ENCODE data around the gene TMEM200B. TPM values are rescaled to one million over a fixed set of nuclear protein-coding genes. Genes with fewer than 3 reads are reported as not detected.

TMEM200B gene
- total and polyA plus RNA-seq, 2 experiments from 2014 or later: 4.9 to 8.7 TPM

GRCh38 chr1:29126198-29126597 lies 2.5 kb upstream of the TMEM200B start (continued):
- no peak for TF ChIP-seq ZNF462 (CRISPR knock-in tag; IDR thresholded peaks at IDR 0.05)
- TF ChIP-seq, protein P1, sequence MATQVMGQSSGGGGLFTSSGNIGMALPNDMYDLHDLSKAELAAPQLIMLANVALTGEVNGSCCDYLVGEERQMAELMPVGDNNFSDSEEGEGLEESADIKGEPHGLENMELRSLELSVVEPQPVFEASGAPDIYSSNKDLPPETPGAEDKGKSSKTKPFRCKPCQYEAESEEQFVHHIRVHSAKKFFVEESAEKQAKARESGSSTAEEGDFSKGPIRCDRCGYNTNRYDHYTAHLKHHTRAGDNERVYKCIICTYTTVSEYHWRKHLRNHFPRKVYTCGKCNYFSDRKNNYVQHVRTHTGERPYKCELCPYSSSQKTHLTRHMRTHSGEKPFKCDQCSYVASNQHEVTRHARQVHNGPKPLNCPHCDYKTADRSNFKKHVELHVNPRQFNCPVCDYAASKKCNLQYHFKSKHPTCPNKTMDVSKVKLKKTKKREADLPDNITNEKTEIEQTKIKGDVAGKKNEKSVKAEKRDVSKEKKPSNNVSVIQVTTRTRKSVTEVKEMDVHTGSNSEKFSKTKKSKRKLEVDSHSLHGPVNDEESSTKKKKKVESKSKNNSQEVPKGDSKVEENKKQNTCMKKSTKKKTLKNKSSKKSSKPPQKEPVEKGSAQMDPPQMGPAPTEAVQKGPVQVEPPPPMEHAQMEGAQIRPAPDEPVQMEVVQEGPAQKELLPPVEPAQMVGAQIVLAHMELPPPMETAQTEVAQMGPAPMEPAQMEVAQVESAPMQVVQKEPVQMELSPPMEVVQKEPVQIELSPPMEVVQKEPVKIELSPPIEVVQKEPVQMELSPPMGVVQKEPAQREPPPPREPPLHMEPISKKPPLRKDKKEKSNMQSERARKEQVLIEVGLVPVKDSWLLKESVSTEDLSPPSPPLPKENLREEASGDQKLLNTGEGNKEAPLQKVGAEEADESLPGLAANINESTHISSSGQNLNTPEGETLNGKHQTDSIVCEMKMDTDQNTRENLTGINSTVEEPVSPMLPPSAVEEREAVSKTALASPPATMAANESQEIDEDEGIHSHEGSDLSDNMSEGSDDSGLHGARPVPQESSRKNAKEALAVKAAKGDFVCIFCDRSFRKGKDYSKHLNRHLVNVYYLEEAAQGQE (IDR thresholded peaks at IDR 0.05; ENCODE audit: unreplicated experiment): no peak
- no peak for TF ChIP-seq EZH2 (IDR thresholded peaks at IDR 0.05; ENCODE audit: low read depth, unreplicated experiment)

GRCh38 chr1:29125788-29126187 lies 2.1 kb upstream of the TMEM200B start:
- Mint-ChIP-seq H3K4me1 (peaks cover 10% of the 10 kb centered on the region), H3K36me3 (ENCODE audit: low read depth) (no peaks in the 10 kb centered on the region), H3K27ac (peak overlapping the region; percentile 34; the same call in 1 of the 2 replicates), H3K4me3 (peak overlapping the region; percentile 60), H3K9me3 (no peaks in the 10 kb centered on the region), H3K27me3 (ENCODE audit: insufficient read depth, low read depth, poor library complexity) (peaks cover 29% of the 10 kb centered on the region)
- H3K27ac ChIP-seq (ENCODE audit: low read depth): no peak overlapping the region
- peaks cover 29% of the 10 kb centered on the region for H3K27me3 ChIP-seq (ENCODE audit: insufficient read depth)
- ATAC-seq (no peak), DNase-seq (ENCODE audit: low spot score) (no peak)
- no peak overlapping the region for H2AFZ ChIP-seq
- H3K4me1 ChIP-seq (ENCODE audit: insufficient read depth): peaks cover 6% of the 10 kb centered on the region; the same call in 1 of the 2 replicates
- H3K9me2 ChIP-seq (ENCODE audit: insufficient read depth): no peaks in the 10 kb centered on the region
- H4K20me1 ChIP-seq (replicated peaks; ENCODE audit: insufficient read depth): no peaks in the 10 kb centered on the region; the same call in 1 of the 2 replicates
- no peaks in the 10 kb centered on the region for H3K79me2 ChIP-seq (replicated peaks; ENCODE audit: insufficient read depth)
- H3F3A ChIP-seq (replicated peaks; ENCODE audit: low read depth): peaks cover 14% of the 10 kb centered on the region; the same call in 1 of the 2 replicates
- H3K4me2 ChIP-seq: no peak overlapping the region
- H3K4me3 ChIP-seq: no peak overlapping the region
- H3K36me3 ChIP-seq (ENCODE audit: insufficient read depth): no peaks in the 10 kb centered on the region
- TF ChIP-seq CREB1 (CRISPR knock-in tag; IDR thresholded peaks at IDR 0.05; ENCODE audit: low read depth) (no peak), JUNB (IDR thresholded peaks at IDR 0.05; ENCODE audit: unreplicated experiment) (no peak)
- TF ChIP-seq, protein P2, sequence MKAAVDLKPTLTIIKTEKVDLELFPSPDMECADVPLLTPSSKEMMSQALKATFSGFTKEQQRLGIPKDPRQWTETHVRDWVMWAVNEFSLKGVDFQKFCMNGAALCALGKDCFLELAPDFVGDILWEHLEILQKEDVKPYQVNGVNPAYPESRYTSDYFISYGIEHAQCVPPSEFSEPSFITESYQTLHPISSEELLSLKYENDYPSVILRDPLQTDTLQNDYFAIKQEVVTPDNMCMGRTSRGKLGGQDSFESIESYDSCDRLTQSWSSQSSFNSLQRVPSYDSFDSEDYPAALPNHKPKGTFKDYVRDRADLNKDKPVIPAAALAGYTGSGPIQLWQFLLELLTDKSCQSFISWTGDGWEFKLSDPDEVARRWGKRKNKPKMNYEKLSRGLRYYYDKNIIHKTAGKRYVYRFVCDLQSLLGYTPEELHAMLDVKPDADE (IDR thresholded peaks at IDR 0.05): no peak
- TF ChIP-seq, protein P1 (IDR thresholded peaks at IDR 0.05; ENCODE audit: unreplicated experiment): no peak

All from GM23338 (cell line).